Neutrophil (primary cell): ENCODE measurements around the gene PDLIM5.

Source experiments
- H3K27ac ChIP-seq: fragments of 200-600 bp; sonication (generic); 2 replicates; pipeline ENCODE4 v1.5.1; 2016; ENCODE audit warnings: mild to moderate bottlenecking, moderate library complexity
- H3K27me3 ChIP-seq: fragments of 200-600 bp; sonication (generic); 2 replicates; pipeline ENCODE4 v1.6.0; 2016; ENCODE audit warnings: mild to moderate bottlenecking
- H3K36me3 ChIP-seq: fragments of 200-600 bp; sonication (generic); 2 replicates; pipeline ENCODE4 v1.5.1; 2017
- H3K4me1 ChIP-seq, 2 experiments: fragments of 200-600 bp in 1 of 2; sonication (generic) in 1 of 2; 1 replicate in 1 of 2; 2 replicates in 1 of 2; pipeline versions ENCODE4 v1.5.1 to v1.6.1; 2013 to 2016; ENCODE audit warnings: low read depth in 1 of 2, low read length in 1 of 2, mild to moderate bottlenecking in 1 of 2, moderate library complexity in 1 of 2; ENCODE audit not compliant: control insufficient read depth in 1 of 2, insufficient read depth in 1 of 2
- H3K4me3 ChIP-seq, 2 experiments: fragments of 200-600 bp in 1 of 2; sonication (generic) in 1 of 2; 1 replicate in 1 of 2; 2 replicates in 1 of 2; pipeline ENCODE4 v1.5.1; 2013 to 2016; ENCODE audit warnings: low read depth in 1 of 2, low read length in 1 of 2, mild to moderate bottlenecking in 1 of 2, moderate library complexity in 1 of 2
- H3K9me3 ChIP-seq: fragments of 200-600 bp; sonication (generic); 2 replicates; pipeline ENCODE4 v1.5.1; 2016
- CTCF ChIP-seq: fragments of 200-600 bp; sonication (generic); IDR thresholded peaks from 2 replicates; pipeline ENCODE4 v1.5.1; 2016; ENCODE audit warnings: antibody characterized with exemption

The PDLIM5 gene

GRCh38 chr4:94416335-94416734 lies 35.4 kb upstream of the PDLIM5 start:
- TF ChIP-seq CTCF: no peak
- no peak overlapping the region for H3K27ac ChIP-seq

GRCh38 chr4:94416981-94417380 lies 34.8 kb upstream of the PDLIM5 start:
- Histone ChIP-seq H3K36me3 (no peaks in the 10 kb centered on the region), H3K4me3 (no peak overlapping the region), H3K4me1 (no peaks in the 10 kb centered on the region), H3K27ac (no peak overlapping the region), H3K27me3 (no peaks in the 10 kb centered on the region), H3K9me3 (no peaks in the 10 kb centered on the region)
- TF ChIP-seq CTCF: no peak

More at GRCh38 chr4:94416335-94416734, 35.4 kb upstream of the PDLIM5 start:
- Histone ChIP-seq H3K9me3 (no peaks in the 10 kb centered on the region), H3K4me1 (no peaks in the 10 kb centered on the region), H3K36me3 (no peaks in the 10 kb centered on the region), H3K27me3 (no peaks in the 10 kb centered on the region), H3K4me3 (no peak overlapping the region)

GRCh38 chr4:94419549-94419948 lies 32.2 kb upstream of the PDLIM5 start:
- no peaks in the 10 kb centered on the region for H3K27me3 ChIP-seq
- no peaks in the 10 kb centered on the region for H3K4me1 ChIP-seq
- no peaks in the 10 kb centered on the region for H3K9me3 ChIP-seq
- no peak overlapping the region for H3K4me3 ChIP-seq
- H3K27ac ChIP-seq: no peak overlapping the region
- no peaks in the 10 kb centered on the region for H3K36me3 ChIP-seq
- no peak for TF ChIP-seq CTCF

GRCh38 chr4:94419956-94420355 lies 31.8 kb upstream of the PDLIM5 start:
- no peaks in the 10 kb centered on the region for H3K36me3 ChIP-seq
- H3K4me1 ChIP-seq: no peaks in the 10 kb centered on the region
- no peak overlapping the region for H3K27ac ChIP-seq
- no peak for TF ChIP-seq CTCF
- H3K4me3 ChIP-seq: no peak overlapping the region
- H3K27me3 ChIP-seq: no peaks in the 10 kb centered on the region
- H3K9me3 ChIP-seq: no peaks in the 10 kb centered on the region

- H3K27me3 ChIP-seq: no peaks in the 10 kb centered on the region
- H3K4me1 ChIP-seq: no peaks in the 10 kb centered on the region
- no peak overlapping the region for H3K27ac ChIP-seq
- H3K36me3 ChIP-seq: no peaks in the 10 kb centered on the region
- no peak for TF ChIP-seq CTCF
- no peaks in the 10 kb centered on the region for H3K9me3 ChIP-seq
- H3K4me3 ChIP-seq: no peak overlapping the region
These were observed 31.4 kb upstream of the PDLIM5 start for GRCh38 chr4:94420356-94420755.

GRCh38 chr4:94426783-94427182 lies 25.0 kb upstream of the PDLIM5 start:
- TF ChIP-seq CTCF: no peak

More at GRCh38 chr4:94426783-94427182, 25.0 kb upstream of the PDLIM5 start:
- Histone ChIP-seq H3K4me1 (no peaks in the 10 kb centered on the region), H3K9me3 (no peaks in the 10 kb centered on the region), H3K27me3 (no peaks in the 10 kb centered on the region), H3K27ac (no peak overlapping the region), H3K4me3 (no peak overlapping the region), H3K36me3 (no peaks in the 10 kb centered on the region)
